NCI-H2196 (cell line): ENCODE results near the gene AUTS2.
"Not testable (repeated sequence)": the region's sequence is repeated elsewhere in the genome, so short reads cannot be mapped to it uniquely, and the experiment has no call there.

ENCODE experiments used
- DNase-seq: peaks from one replicate; lab custom pipeline; 2025; ENCODE audit not compliant: unreplicated experiment; lab: John Stamatoyannopoulos, UW

AUTS2 gene

DNA sequence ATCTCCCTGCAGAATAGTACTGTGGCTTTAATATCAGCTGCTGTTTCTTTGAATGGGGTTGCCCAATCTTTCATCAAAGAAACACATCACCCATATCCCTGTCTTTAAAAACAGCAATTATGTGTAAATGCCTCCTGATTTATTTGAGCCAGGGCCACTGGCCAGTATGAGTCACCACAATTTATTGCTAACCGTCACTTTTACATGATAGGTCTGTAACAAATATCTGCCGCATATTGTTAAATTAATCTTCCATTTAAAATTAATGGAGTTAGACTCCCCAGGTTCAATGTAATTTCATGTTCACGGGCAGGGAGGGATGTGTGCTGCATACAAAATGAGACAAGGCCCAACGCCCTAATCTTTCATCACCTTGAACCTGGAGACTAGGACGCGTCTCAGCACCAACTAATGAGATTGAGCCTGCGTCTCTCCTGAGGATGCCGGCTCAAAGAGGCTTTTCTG, 673.4 kb downstream of the AUTS2 start:
- DNase-seq = no peak

DNA sequence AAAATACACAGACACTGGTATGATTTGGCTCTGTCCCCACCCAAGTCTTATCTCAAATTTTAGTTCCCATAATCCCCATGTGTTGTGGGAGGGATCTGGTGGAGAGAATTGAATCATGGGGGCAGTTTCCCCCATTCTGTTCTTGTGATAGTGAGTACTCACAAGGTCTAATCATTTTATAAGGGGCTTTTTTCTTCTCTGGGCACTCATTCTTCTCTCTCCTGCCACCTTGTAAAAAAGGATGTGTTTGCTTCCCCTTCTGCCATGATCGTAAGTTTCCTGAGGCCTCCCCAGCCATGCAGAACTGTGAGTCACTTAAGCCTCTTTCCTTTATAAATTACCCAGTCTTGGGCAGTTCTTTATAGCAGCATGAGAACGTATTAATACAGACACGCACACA, 677.3 kb downstream of the AUTS2 start:
- DNase-seq = not testable (repeated sequence)

DNA sequence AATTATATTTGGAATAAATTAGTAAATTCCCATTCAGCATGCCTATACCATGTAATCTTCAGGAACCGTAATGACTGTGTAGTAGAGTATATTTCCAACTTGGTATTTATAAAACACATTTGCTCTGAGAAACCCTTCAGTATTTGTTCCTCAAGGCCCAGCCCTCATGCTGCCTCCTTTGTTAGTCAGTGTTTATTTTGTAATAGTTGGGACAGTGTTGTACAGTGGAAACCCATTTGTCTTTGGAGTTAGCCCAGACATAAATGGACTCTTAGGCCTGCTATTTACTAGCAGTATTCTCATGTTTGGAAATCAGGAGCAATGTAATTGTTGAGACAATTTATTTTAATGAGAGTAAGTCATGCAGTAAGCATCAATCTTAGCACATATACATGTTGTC, 686.9 kb downstream of the AUTS2 start:
- DNase-seq = no peak

DNA sequence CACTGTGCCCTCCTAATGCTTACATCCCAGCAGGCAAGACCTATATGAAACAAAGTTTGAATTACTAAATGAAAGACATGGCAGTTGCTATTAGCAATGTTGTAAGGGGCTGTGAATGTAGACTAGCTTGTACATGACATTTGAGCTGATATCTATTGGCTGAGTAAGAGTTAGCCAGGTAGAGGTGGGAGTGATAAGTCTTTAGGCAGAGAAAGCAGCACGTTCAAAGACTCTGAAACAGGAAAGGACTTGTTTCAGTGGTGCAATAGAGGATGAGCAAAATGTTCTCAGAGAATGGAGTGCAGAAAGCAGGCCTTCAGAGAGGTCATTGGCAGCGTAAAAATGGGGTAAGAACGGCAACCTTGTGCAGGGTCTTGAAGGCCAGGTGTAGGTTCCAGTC, 687.6 kb downstream of the AUTS2 start:
- DNase-seq = no peak

DNA sequence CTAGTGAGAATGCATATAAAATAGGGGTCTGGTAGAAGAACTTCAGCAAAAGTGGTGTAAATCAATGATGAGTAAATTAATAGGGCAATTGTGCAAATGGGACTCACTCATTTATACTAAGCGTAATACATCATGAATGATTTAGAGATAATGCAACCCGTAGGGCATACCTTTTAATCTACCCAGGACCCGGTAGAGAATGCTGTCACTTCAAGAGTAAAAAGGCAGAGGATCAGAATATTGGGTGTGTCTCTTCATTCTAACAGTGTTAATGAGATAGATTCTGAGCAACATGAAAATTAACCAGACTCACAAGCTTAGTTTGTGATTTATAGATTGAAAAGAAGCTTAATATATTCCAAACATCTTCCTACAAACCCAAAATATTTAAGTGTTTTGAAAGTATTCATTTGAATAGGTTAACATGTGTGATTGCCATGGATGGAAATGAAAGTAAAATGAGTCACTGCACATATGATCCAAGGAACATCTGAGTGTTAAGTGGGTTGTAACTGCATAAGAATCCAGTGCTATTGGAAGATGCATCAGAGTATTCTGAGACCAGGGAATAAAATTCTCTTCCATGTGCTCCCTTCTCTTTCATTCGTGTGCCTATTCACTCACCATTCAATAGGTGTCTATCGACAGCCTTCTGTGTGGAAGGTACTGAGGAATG, 690.6 kb downstream of the AUTS2 start:
- DNase-seq = no peak

DNA sequence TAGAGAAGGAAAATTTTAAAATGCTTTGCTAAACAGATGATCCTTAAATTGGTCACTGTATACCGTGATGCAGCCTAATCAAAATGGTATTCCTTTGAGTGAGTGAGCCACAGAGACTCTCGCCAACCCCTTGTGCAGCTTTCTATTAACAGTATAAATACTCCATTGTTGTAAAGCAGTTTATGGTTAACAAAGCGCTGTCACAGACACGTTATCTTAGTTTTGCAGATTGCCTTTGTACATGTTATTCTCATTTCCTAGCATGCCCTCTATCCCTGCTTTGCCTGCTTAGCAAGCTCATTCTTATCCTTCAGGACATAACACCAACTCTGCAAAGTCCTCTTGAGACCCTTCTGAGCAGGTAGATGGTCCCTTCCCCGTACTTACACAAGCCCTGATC, 694.4 kb downstream of the AUTS2 start:
- no peak for DNase-seq

DNA sequence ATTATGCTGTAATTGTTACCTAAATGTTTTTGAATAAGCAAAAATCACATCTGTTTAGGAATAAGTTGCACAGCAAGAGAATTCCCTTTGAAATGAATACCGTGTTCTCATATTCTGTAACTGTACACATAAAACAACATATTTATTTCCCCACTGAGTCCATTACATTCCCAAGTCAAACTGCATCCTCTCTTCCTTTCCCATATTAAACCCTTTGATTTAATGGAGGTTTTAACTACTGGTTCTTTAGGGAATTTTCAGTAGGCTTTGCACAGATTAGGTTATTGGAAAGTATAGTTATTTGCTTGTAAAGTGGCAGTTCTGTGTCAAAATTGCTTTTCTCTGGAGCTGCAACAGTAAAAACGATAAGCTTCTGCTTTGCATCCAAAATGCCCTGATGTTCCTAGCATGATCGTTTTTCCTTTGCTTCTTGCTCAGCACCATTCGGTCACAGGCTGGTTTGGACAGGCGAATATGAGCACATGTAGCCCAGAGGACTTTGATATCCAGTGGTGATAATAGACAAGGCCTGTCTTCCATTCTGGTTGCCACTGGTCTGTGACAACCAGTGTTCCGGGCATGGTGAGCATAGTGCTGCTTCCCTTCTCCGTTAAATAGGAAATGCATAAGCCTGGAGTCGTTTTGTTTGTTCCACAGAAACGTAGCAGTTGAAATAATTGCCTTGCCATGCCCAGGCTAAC, 696.1 kb downstream of the AUTS2 start:
- DNase-seq = no peak

DNA sequence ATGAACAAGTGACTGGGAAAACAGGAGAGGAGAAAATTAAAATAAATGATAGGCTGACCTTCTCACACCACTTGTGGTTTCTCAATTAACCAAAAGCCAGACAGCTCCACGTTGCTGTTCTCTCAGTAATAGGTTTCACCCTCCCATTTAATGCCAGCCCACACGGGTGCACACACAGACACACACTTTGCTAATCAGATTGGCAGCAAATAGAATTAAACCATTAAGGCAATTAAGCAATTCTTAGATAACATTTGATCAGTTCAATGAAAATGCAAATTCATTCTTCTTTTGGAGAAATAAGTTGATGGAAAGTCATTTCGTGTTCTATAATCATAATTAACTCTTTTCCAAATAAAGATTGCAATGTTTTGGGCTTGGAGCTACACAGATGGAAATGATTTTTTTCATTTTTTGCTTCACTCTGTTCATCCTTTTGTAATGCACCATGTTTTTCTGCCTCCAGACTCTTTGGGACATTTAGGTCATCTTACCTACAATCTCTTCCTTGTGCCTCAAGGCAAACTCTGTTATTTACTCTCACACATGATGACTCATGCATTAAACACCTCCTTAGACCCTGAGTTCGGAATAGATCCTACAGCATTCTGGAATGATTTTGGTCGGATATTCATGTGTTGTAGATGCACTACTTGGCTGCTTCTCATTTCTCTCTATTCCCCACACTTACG, 700.7 kb downstream of the AUTS2 start:
- DNase-seq = no peak

DNA sequence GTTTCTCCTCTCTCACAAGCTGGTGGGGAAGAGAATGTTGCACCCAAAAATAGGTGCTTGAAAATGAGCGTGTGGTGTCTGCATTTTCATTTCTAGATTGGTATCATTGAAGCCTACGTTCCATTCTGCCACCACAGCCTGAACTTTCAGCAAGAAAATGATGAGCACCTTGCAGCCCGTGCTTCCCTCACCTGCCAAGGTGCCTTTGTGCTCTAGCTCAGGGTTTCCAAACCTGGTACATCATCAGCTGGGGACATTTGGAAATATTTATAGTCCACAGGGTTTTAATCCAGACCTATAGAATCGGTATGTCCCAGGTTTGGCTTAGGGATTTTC, 701.2 kb downstream of the AUTS2 start:
- DNase-seq = no peak

DNA sequence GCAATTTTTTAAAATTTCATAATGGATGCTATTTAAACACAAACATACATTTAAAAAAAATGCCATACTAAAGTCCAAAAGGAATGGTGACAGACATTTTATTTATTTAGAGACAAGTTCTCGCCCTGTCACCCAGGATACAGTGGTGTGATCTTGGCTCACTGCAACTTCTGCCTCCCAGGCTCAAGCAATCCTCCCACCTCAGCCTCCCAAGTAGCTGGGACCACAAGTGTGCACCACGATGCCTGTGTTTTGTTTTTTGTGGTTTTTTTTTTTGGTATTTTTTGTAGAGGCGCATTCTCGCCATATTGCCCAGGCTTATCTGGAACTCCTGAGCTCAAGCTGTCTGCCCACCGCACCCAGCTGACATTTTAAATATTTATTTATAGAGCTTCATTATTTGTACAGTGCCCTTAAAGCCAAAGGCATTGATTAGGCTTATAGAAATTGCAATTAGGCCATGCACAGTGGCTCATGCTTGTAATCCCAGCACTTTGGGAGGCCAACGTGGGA, 703.5 kb downstream of the AUTS2 start:
- no peak for DNase-seq

DNA sequence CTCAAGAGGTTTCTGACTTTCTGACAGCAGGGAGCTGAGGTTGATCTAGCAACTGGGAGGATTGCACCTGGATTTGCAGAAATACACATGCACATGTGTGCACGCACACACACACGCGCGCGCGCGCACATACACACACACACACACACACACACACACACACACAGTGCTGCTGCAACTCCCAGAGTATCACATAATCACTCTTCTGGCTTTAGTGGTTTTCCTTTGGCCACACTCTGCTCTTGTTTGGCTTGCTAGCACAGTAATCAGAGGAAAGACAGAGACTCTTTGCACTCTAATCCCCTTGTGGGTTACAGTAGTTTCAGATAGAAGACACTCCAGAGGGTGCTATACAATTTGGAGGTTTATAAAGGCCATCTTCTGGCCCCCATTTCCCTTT, 705.0 kb downstream of the AUTS2 start:
- DNase-seq = no peak

DNA sequence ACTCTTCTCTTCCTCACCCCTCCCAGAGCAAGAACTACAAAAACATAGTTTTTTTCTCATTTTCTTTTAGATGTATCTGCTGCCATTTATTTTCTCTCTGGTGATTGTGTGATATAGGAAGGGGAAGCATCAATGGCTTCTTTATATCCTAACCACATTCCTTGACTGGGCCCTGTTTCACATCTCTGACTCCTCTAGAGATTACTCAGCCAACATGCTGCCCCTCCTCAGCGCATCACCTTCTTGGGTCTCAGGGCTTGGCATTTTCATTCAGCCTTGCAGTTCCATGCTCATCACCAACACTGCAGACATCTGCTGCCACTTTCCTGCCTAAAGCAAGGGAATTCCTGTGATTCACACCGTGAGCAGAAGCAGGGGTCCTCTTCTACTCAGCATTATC, 705.5 kb downstream of the AUTS2 start:
- DNase-seq = no peak

DNA sequence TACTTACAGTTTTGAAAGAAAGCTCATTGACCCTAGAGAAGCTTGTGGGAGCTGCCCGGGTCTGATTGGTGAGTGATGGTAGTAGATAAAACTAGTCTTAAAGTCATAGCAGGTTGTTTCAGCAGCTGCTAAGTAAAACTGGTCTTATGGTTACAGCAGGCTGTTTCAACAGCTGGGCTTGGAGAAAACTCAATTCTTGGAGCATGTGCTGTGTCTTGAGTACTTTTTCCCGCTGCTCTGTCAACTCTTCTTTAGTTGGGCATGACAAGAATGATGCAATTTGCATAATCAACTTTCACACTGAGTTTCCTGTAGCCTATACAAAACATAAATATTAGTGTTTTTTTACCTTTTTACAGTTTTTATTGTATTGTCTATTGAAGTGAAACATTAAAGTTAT, 707.9 kb downstream of the AUTS2 start:
- no peak for DNase-seq

DNA sequence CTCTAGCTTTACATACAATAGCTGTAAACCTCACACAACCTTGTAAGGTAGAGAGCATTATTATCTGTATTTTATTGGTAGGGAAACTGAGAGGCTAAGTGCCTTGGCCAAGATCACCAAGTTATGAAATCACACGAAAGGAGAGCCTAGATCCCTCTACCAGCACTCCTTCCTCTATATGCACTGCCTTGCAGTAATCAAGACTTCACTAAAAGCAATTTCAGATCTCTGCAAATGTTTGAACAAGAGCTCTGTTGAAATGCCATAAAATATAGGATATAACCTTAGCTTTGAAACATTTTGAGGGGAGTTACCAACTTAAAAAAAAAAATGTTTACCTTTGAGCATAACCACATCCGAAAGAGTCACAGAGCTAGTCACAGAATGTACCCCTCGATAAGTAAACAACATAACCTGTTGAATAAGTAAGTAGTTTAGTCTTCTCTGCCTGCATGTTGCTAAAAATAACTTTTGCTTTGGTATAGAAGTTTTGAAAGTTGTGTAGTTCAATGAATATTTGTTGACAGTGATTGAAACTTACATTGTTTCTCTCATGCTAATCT, 709.4 kb downstream of the AUTS2 start:
- DNase-seq = no peak

DNA sequence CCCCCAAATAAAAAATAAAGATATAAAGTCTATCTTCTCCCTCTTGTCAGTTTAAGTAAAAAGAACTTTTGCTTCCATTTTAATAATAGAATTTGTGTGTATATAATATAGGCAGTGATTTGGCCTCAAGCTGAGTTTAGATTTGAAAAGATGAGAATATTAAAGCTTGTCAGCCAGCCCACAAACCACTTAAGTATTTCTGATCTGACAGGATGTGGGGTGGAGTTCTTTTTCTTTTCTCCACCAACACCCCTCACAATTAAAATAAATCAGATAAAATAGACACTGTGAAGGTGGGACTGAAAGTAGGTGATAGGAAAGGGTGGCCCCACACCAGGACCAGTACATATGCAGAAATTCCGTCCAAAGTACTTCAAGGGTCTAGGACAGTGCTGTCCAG, 714.1 kb downstream of the AUTS2 start:
- no peak for DNase-seq

DNA sequence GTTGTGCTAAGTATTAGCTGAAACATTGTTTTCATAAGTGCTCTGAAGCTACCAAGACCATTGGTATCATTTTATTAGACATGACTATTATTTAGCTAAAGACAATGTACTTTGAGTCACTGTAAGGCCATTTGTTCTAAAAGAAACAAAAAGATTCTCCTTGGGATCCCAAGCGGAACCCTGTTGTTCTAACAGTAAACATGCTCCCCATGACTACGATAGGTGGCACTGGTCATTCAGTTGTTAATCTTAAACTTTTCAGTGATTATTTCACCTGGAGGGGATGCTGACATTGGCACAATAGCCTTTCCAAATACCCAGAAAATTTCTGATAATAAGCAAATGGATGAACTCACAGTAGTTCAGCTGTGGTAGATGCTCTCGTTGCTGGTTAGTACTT, 715.0 kb downstream of the AUTS2 start:
- no peak for DNase-seq

DNA sequence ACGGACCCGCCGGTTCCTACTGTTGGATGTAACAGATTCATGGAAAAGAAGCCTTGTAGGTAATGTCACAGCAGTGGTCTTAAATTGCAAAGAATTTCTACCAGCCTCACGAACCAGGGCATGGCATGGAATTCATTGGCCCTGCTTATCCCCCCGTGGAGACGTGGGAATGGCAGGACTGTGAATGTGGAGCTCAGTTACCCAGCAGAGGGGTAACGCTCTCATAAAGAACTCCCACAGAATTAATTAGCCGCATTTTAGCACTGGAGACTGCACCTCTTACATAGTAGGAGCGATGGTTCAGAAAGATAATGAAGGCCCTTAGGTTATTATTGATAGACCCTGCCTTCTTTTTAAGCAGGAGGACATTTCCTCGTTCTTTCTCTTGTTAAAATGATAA, 715.4 kb downstream of the AUTS2 start:
- DNase-seq = no peak

DNA sequence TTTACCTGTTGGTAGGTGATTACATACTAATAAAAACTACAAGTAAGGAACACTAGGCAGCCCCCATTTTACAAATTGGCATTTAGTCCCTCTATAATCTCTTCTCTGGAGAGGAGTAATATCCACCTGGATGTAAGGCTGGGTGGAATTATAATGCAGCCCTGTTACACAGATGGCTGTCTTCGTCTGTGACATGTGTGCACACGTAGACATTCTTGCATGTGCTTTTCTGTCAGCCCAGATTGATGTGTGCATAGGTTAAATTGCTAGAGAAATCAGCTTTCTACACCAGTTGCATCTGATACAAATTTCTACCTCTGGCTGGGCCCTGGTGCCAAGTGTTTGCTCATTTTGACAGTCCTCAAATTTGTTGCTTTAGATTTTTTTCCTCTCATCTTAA, 715.9 kb downstream of the AUTS2 start:
- DNase-seq = no peak

DNA sequence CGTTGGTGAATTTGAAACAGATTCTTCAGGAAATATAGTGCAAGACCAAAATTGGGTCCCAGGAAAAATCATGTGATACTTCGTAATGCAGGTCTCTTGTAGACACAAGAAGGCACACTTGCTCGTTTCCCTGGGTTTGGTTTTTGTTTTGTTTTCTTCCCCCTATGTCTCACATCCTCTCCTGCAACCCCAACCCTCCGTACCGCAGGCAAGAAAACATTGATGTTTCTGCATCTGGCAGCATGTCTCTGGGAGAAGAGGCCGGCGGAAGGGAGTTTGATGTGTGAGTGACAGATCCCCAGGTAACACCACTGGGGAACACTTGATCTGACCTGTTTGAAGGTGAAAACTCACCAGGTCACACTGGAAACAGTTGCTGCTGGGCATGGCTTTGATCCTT, 718.5 kb downstream of the AUTS2 start:
- no peak for DNase-seq

DNA sequence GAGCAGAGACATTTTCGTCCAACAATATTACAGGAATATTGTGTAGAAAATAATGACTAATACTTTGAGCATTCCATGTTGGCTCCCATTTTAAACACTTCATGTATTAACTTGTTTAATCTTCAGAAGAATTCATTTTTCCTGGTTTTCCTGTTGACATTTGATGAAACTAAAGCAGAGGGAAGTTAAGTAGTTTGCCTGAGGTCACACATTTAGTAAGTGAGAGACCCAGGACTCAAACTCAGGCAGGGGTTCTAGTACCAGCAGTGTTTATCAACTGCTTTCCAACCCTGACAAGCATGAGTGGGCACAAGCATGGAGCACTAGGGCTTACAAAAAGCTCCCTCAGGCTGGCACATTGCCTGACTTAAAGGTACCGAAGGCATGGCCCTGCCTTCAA, 719.1 kb downstream of the AUTS2 start:
- no peak for DNase-seq

DNA sequence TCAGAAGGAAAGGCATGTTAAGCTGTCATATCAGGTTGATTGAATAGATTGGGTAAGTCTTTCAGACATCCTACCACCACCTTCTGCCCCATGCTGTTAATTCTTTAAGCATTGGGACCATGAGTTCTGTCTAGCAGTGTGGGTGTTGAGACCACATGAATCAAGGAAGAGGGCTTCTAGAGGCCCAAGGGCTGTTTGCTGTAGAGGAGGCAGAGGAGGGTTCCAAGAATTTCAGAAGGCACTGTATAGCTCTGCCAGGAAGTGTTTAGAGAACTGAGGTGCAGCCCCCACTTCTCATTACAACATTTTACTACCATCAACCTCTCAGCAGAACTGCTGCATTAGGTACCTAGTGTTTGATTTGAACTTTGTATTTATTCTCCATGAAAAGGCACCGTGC, 720.2 kb downstream of the AUTS2 start:
- DNase-seq = no peak

DNA sequence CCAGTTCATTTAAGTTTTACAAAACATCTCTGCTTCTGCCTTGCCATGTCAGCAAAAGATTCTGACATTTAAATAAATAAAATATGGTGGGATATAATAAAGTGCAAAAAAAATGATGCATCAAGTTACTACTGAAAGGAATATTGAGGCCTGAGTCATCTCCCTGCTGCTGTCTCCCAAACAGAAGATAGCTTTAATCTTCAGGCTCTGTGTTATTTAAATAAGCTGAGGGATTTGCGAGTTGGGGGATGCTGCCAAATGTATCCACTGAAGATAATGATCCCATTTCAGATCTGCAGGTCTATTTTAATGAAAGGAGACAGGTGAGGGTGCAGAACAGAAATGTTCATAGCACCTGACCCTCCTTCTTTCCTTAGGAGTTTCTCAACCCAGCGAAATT, 720.8 kb downstream of the AUTS2 start:
- DNase-seq = no peak
